SK-N-MC (cell line): Measurements from ENCODE around the gene CYP2D6.

Source experiments
- EZH2 ChIP-seq: fragments of 200-600 bp; sonication (generic); IDR thresholded peaks from one replicate; pipeline ENCODE4 v1.6.1; 2017; ENCODE audit warnings: antibody characterized with exemption
- FOXP2 ChIP-seq: optimal IDR thresholded peaks from 2 replicates; pipeline ENCODE3; 2011; ENCODE audit warnings: mild to moderate bottlenecking, moderate library complexity; ENCODE audit not compliant: insufficient read depth; ENCODE audit errors: extremely low read length, control extremely low read depth
- POLR2AphosphoS5 ChIP-seq: IDR thresholded peaks from 2 replicates; pipeline ENCODE4 v1.6.1; 2012; ENCODE audit warnings: mild to moderate bottlenecking, low read depth, low read length, borderline replicate concordance

DNA sequence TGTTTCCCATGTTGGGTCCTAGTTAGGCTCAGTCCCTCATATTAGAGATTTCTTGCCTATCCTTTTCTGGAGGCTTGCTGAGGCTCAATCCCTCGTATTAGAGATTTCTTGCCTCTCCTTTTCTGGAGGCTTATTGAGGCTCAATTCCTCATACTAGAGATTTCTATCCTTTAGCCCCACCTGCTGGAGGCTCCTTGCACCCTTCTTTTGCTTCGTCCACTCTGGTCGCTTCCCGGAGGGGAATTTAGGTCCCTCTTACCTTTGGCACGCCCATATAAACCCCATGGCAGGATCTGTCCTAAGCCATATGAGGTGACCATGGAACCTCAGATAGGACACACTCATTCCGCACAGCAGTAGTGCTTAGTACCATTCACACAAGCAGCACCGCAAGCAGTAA is 15.9 kb downstream of the CYP2D6 start:
- TF ChIP-seq POLR2AphosphoS5 (no peak), EZH2 (no peak), FOXP2 (no peak)
